Activated CD4-positive, alpha-beta T cell treated with anti-CD3 and anti-CD28 coated beads, Interleukin-2, amount 50 U/mL, for 48 hours (primary cell): ENCODE data around the gene TSNAX.
"Not testable (repeated sequence)": the region's sequence is repeated elsewhere in the genome, so short reads cannot be mapped to it uniquely, and the experiment has no call there.

Source experiments
- DNase-seq, 2 experiments: peaks; one replicate each; pipeline ENCODE4 v3.0.0-alpha.2; 2020

The TSNAX gene

GRCh38 chr1:231564373-231564772 is 35.9 kb downstream of the TSNAX start:
- no peak for DNase-seq

- no peak for DNase-seq
Observed at GRCh38 chr1:231566496-231566895, 38.0 kb downstream of the TSNAX start.

GRCh38 chr1:231570262-231570661 is 41.8 kb downstream of the TSNAX start:
- not testable (repeated sequence) for DNase-seq

GRCh38 chr1:231571904-231572303 is 43.4 kb downstream of the TSNAX start:
- no peak for DNase-seq

- no peak for DNase-seq
Observed at GRCh38 chr1:231575472-231575871, 47.0 kb downstream of the TSNAX start.

GRCh38 chr1:231576804-231577718 is 48.6 kb downstream of the TSNAX start:
- DNase-seq = no peak

GRCh38 chr1:231580874-231581273 is 52.4 kb downstream of the TSNAX start:
- DNase-seq = no peak

GRCh38 chr1:231581859-231582258 is 53.4 kb downstream of the TSNAX start:
- DNase-seq = no peak

GRCh38 chr1:231583376-231583775 is 54.9 kb downstream of the TSNAX start:
- no peak for DNase-seq

- DNase-seq = no peak
Observed at GRCh38 chr1:231584117-231584516, 55.6 kb downstream of the TSNAX start.

- no peak for DNase-seq
Observed at GRCh38 chr1:231584921-231585320, 56.5 kb downstream of the TSNAX start.

GRCh38 chr1:231590453-231591198 is 62.2 kb downstream of the TSNAX start:
- DNase-seq = peak; percentile 37 to 55

GRCh38 chr1:231591466-231591865 is 63.0 kb downstream of the TSNAX start:
- DNase-seq = no peak

- DNase-seq = no peak
Observed at GRCh38 chr1:231592809-231593208, 64.3 kb downstream of the TSNAX start.

- DNase-seq = not testable (repeated sequence)
Observed at GRCh38 chr1:231593264-231593663, 64.8 kb downstream of the TSNAX start.

- no peak for DNase-seq
Observed at GRCh38 chr1:231594123-231594522, 65.7 kb downstream of the TSNAX start.

GRCh38 chr1:231594749-231595148 is 66.3 kb downstream of the TSNAX start:
- DNase-seq = no peak

- DNase-seq = no peak
Observed at GRCh38 chr1:231596337-231596791, 67.9 kb downstream of the TSNAX start.

GRCh38 chr1:231597971-231598370 is 69.5 kb downstream of the TSNAX start:
- DNase-seq = no peak

- no peak for DNase-seq
Observed at GRCh38 chr1:231600458-231600976, 72.0 kb downstream of the TSNAX start.

GRCh38 chr1:231601824-231602672 is 73.6 kb downstream of the TSNAX start:
- no peak for DNase-seq

- no peak for DNase-seq
Observed at GRCh38 chr1:231602673-231602984, 74.2 kb downstream of the TSNAX start.
